ENCODE data around the gene CBLB. TPM values are rescaled to one million over a fixed set of nuclear protein-coding genes. Genes with fewer than 3 reads are reported as not detected.

Gene CBLB
- polyA plus RNA-seq, 1 experiment = 24.7 TPM

GRCh38 chr3:105806359-105806758, 62.5 kb downstream of the CBLB start:
- Histone ChIP-seq H3K27ac (ENCODE audit: low read depth, low read length) (no peak overlapping the region), H3K4me3 (ENCODE audit: low read depth, low read length) (no peak overlapping the region), H3K27me3 (ENCODE audit: control insufficient read depth, insufficient read depth, low read length) (no peaks in the 10 kb centered on the region), H3K9me3 (ENCODE audit: control insufficient read depth, insufficient read depth, low read length) (no peaks in the 10 kb centered on the region)
- no peak for DNase-seq (ENCODE audit: low read depth, low spot score)
- CTCF ChIA-PET = interaction anchor here (0.6 kb wide), 1 partner anchor 84 kb away, joined by 4 read pairs; no protein-coding TSS in a partner anchor
- no peak for TF ChIP-seq CTCF (IDR thresholded peaks at IDR 0.05; ENCODE audit: low read depth, low read length)
- POLR2A ChIA-PET = interaction anchor here (0.6 kb wide), 1 partner anchor 11 kb away, joined by 9 read pairs; no protein-coding TSS in a partner anchor

GRCh38 chr3:105805404-105805803, 63.4 kb downstream of the CBLB start:
- POLR2A ChIA-PET = no interaction called here
- TF ChIP-seq CTCF (IDR thresholded peaks at IDR 0.05; ENCODE audit: low read depth, low read length) = no peak
- Histone ChIP-seq H3K27ac (ENCODE audit: low read depth, low read length) (no peak overlapping the region), H3K9me3 (ENCODE audit: control insufficient read depth, insufficient read depth, low read length) (no peaks in the 10 kb centered on the region), H3K27me3 (ENCODE audit: control insufficient read depth, insufficient read depth, low read length) (no peaks in the 10 kb centered on the region), H3K4me3 (ENCODE audit: low read depth, low read length) (no peak overlapping the region)
- CTCF ChIA-PET = no interaction called here
- no peak for DNase-seq (ENCODE audit: low read depth, low spot score)

- DNase-seq (ENCODE audit: low read depth, low spot score) = no peak
- H3K4me3 ChIP-seq (ENCODE audit: low read depth, low read length) = no peak overlapping the region
- H3K9me3 ChIP-seq (ENCODE audit: control insufficient read depth, insufficient read depth, low read length) = no peaks in the 10 kb centered on the region
- TF ChIP-seq CTCF (IDR thresholded peaks at IDR 0.05; ENCODE audit: low read depth, low read length) = no peak
- CTCF ChIA-PET = no interaction called here
- no peaks in the 10 kb centered on the region for H3K27me3 ChIP-seq (ENCODE audit: control insufficient read depth, insufficient read depth, low read length)
- POLR2A ChIA-PET = no interaction called here
- no peak overlapping the region for H3K27ac ChIP-seq (ENCODE audit: low read depth, low read length)
These were observed 66.6 kb downstream of the CBLB start for GRCh38 chr3:105802118-105802706.

DNA sequence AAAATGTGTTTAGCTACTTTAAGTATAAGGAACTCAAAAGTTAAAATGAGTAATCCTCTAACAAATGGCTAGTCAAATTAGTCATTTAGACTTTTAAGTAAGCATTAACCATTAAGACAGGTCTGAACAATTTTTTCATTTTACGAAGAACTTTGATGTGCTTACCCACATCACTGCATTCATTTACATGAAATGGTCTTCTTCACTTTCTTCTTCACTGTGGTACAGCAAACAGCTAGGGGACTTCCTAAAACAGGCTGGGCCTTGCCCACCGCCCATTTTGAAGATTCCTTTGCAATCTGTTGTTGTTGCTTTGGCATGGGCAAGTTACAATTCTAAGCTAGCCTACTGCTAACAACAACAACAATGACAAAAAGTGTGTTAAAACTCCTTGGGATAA, 67.4 kb downstream of the CBLB start:
- Histone ChIP-seq H3K9me3 (ENCODE audit: control insufficient read depth, insufficient read depth, low read length) (no peaks in the 10 kb centered on the region), H3K27me3 (ENCODE audit: control insufficient read depth, insufficient read depth, low read length) (no peaks in the 10 kb centered on the region), H3K27ac (ENCODE audit: low read depth, low read length) (no peak overlapping the region), H3K4me3 (ENCODE audit: low read depth, low read length) (no peak overlapping the region)
- CTCF ChIA-PET = no interaction called here
- no peak for DNase-seq (ENCODE audit: low read depth, low spot score)
- POLR2A ChIA-PET = no interaction called here
- TF ChIP-seq CTCF (IDR thresholded peaks at IDR 0.05; ENCODE audit: low read depth, low read length) = no peak

- H3K27me3 ChIP-seq (ENCODE audit: control insufficient read depth, insufficient read depth, low read length) = no peaks in the 10 kb centered on the region
- no peak overlapping the region for H3K27ac ChIP-seq (ENCODE audit: low read depth, low read length)
- no peak overlapping the region for H3K4me3 ChIP-seq (ENCODE audit: low read depth, low read length)
- ChIA-PET CTCF (no interaction called here), POLR2A (no interaction called here)
- no peak for DNase-seq (ENCODE audit: low read depth, low spot score)
- no peaks in the 10 kb centered on the region; the same call in 1 of the 2 replicates for H3K9me3 ChIP-seq (ENCODE audit: control insufficient read depth, insufficient read depth, low read length)
- TF ChIP-seq CTCF (IDR thresholded peaks at IDR 0.05; ENCODE audit: low read depth, low read length) = no peak
These were observed 68.5 kb downstream of the CBLB start for GRCh38 chr3:105800320-105800719.

Data from AG04450 (cell line).